Right lobe of liver (tissue), 6 donors: ENCODE measurements around the gene SCN3A. TPM values are rescaled to one million over a fixed set of nuclear protein-coding genes. Genes with fewer than 3 reads are reported as not detected.

ENCODE experiments used
- ATAC-seq, 4 donors: fragments of 200-7000 bp; cut with Tn5 transposase; one replicate each; pipeline ENCODE4 v1.9.1; 2020; ENCODE audit warnings: mild to moderate bottlenecking in 4 of 4, moderate library complexity in 4 of 4
- DNase-seq, 3 donors: peaks; one replicate each; pipeline ENCODE4 v3.0.0-alpha.2; 2020
- H3K27ac ChIP-seq, 3 donors: fragments of 200-600 bp; one replicate each; pipeline ENCODE4 v1.8.0; 2022
- H3K27me3 ChIP-seq, 2 donors: fragments of 200-600 bp; one replicate each; pipeline ENCODE4 v1.8.0; 2022
- H3K36me3 ChIP-seq, 4 donors: fragments of 200-600 bp; sonication (generic) in 1 of 4; one replicate each; pipeline versions ENCODE4 v1.5.1 to v1.8.0; 2017 to 2022; ENCODE audit warnings: control low read depth in 1 of 4
- H3K4me1 ChIP-seq, 4 donors: fragments of 200-600 bp; sonication (generic) in 1 of 4; one replicate each; pipeline versions ENCODE4 v1.5.1 to v1.8.0; 2017 to 2022; ENCODE audit warnings: control low read depth in 1 of 4
- H3K4me3 ChIP-seq, 3 donors: fragments of 200-600 bp; one replicate each; pipeline ENCODE4 v1.8.0; 2022
- H3K9me3 ChIP-seq, 4 donors: fragments of 200-600 bp; sonication (generic) in 1 of 4; one replicate each; pipeline versions ENCODE4 v1.5.1 to v1.8.0; 2017 to 2022; ENCODE audit warnings: control low read depth in 1 of 4
- CTCF ChIP-seq, 4 donors: fragments of 200-600 bp in 3 of 4; fragments of 450-650 bp in 1 of 4; IDR thresholded peaks; one replicate each; pipeline versions ENCODE4 v1.5.1 to v1.8.0; 2016 to 2022; ENCODE audit warnings: antibody characterized with exemption in 4 of 4, mild to moderate bottlenecking in 2 of 4
- POLR2A ChIP-seq: fragments of 450-650 bp; IDR thresholded peaks from one replicate; pipeline ENCODE4 v1.6.1; 2017; ENCODE audit warnings: antibody characterized with exemption, mild to moderate bottlenecking
- WGBS: methylation state at CpG from one replicate; pipeline ENCODE4 v1.1.6; 2018; ENCODE audit warnings: low coverage, low lambda C conversion rate; ENCODE audit not compliant: insufficient coverage; ENCODE audit errors: missing lambda C conversion rate; 5-methylcytosine and 5-hydroxymethylcytosine counted together
- intact Hi-C, 2 donors: fragments of 100-400 bp; cut with DNase I; formaldehyde crosslinking; loops; one replicate each; pipeline versions ENCODE4 v1.11.2 to v1.14.1; 2022
- total RNA-seq, 6 experiments: library from RNA; depleted of rRNA in 2 of 6; stranded (reverse); fragments of >200 nt in 2 of 6; fragmentation: NEBNext Ultra II Directional in 3 of 6; extraction: Animal tissue kit (Norgen Biotek cat#: 25700) in 3 of 6; gene quantifications; one replicate each; pipeline versions ENCODE4 v1.1.0 to v1.2.4, GENCODE V29; 2016 to 2023
- donor health status: DM: no; HTN: yes; CAD: no.
- donor health status: DM: no; HTN: no; CAD: no.
- donor health status: DM: no; HTN: no; CAD: no.
- donor health status: DM: no; HTN: yes; CAD: no.
- donor health status: DM: no; HTN: yes; CAD: no.

SCN3A gene
- total RNA-seq, 6 experiments from 2014 or later = 0.02 to 0.17 (median 0.06) TPM; not detected in 3

- Histone ChIP-seq H3K4me3 (no peak overlapping the region), H3K36me3 (no peaks in the 10 kb centered on the region), H3K27me3 (no peaks in the 10 kb centered on the region), H3K4me1 (no peaks in the 10 kb centered on the region), H3K9me3 (no peaks in the 10 kb centered on the region), H3K27ac (no peak overlapping the region)
- no peak for TF ChIP-seq CTCF (IDR thresholded peaks at IDR 0.05)
- TF ChIP-seq POLR2A = no peak
- intact Hi-C loops = no loop called here
- no peak for DNase-seq
- ATAC-seq = no peak
- 82% methylated on average over 1 of the region's 1 CpG for WGBS
Measured at GRCh38 chr2:165144315-165144714, 59.5 kb downstream of the SCN3A start.

GRCh38 chr2:165141601-165142354, 62.1 kb downstream of the SCN3A start:
- intact Hi-C loops = no loop called here
- H3K36me3 ChIP-seq = no peaks in the 10 kb centered on the region

GRCh38 chr2:165126244-165126643, 77.6 kb downstream of the SCN3A start:
- H3K9me3 ChIP-seq = no peaks in the 10 kb centered on the region
- no peak for TF ChIP-seq POLR2A
- no peak for TF ChIP-seq CTCF (IDR thresholded peaks at IDR 0.05)
- DNase-seq (no peak), ATAC-seq (no peak)
- H3K27ac ChIP-seq = no peak overlapping the region
- no peaks in the 10 kb centered on the region for H3K36me3 ChIP-seq
- 78% methylated on average over 3 of the region's 3 CpGs for WGBS
- H3K4me3 ChIP-seq = no peak overlapping the region
- H3K27me3 ChIP-seq = no peaks in the 10 kb centered on the region
- H3K4me1 ChIP-seq = peaks cover 0 to 6% (median 0%) of the 10 kb centered on the region in 4 donors
- intact Hi-C loops = no loop called here

More at GRCh38 chr2:165141601-165142354, 62.1 kb downstream of the SCN3A start:
- DNase-seq (no peak), ATAC-seq (no peak)
- Histone ChIP-seq H3K4me3 (no peak overlapping the region), H3K27me3 (no peaks in the 10 kb centered on the region), H3K4me1 (no peaks in the 10 kb centered on the region), H3K27ac (no peak overlapping the region), H3K9me3 (no peaks in the 10 kb centered on the region)
- WGBS = 85% methylated on average over 1 of the region's 1 CpG
- TF ChIP-seq POLR2A = no peak
- TF ChIP-seq CTCF (IDR thresholded peaks at IDR 0.05) = peak in 1 of 4 donors; percentile 8

GRCh38 chr2:165122521-165122920, 81.3 kb downstream of the SCN3A start:
- no peaks in the 10 kb centered on the region for H3K9me3 ChIP-seq
- TF ChIP-seq CTCF (IDR thresholded peaks at IDR 0.05) (no peak), POLR2A (no peak)

More at GRCh38 chr2:165122521-165122920, 81.3 kb downstream of the SCN3A start:
- intact Hi-C loops = no loop called here
- H3K4me1 ChIP-seq = peaks cover 0 to 6% (median 0%) of the 10 kb centered on the region in 4 donors
- WGBS = 82% methylated on average over 3 of the region's 4 CpGs
- no peak overlapping the region for H3K4me3 ChIP-seq
- no peak overlapping the region for H3K27ac ChIP-seq
- DNase-seq (no peak), ATAC-seq (no peak)
- no peaks in the 10 kb centered on the region for H3K27me3 ChIP-seq
- no peaks in the 10 kb centered on the region for H3K36me3 ChIP-seq
